K562 (cell line): ENCODE data around the gene KAT6B. TPM values are rescaled to one million over a fixed set of nuclear protein-coding genes. Genes with fewer than 3 reads are reported as not detected.

Source experiments
- ARID1B ChIP-seq: fragments of 450-650 bp; IDR thresholded peaks from 2 replicates; pipeline ENCODE4 v1.6.1; 2016; ENCODE audit warnings: antibody characterized with exemption, mild to moderate bottlenecking, inconsistent platforms
- ATF3 ChIP-seq, 2 experiments: fragments of 450-650 bp in 1 of 2; sonication (generic) in 1 of 2; formaldehyde crosslinking in 1 of 2; IDR thresholded peaks in 1 of 2; conservative IDR thresholded peaks in 1 of 2; 2 replicates each; pipeline versions ENCODE4 v1.6.1 to v1.8.1; 2016 to 2023; ENCODE audit warnings: mild to moderate bottlenecking in 2 of 2, moderate library complexity in 2 of 2, inconsistent platforms in 1 of 2, missing genetic modification reagents in 1 of 2
- EZH2 ChIP-seq: IDR thresholded peaks from 2 replicates; pipeline ENCODE4 v1.6.1; 2012; ENCODE audit warnings: low read depth, mild to moderate bottlenecking, inconsistent platforms, low read length, borderline replicate concordance
- FUS ChIP-seq: fragments of 200-400 bp; formaldehyde crosslinking; optimal IDR thresholded peaks from 2 replicates; pipeline ENCODE3; 2017; ENCODE audit warnings: low read depth, low read length
- IRF1 ChIP-seq: sonication (generic); formaldehyde crosslinking; IDR thresholded peaks from 2 replicates; pipeline ENCODE4 v1.8.0; 2022; ENCODE audit warnings: missing genetic modification reagents, mild to moderate bottlenecking, borderline replicate concordance
- JUNB ChIP-seq: fragments of 450-650 bp; formaldehyde crosslinking; conservative IDR thresholded peaks from 2 replicates; pipeline ENCODE4 v1.4.0; 2020; ENCODE audit warnings: mild to moderate bottlenecking
- MAFG ChIP-seq: fragments of 450-650 bp; conservative IDR thresholded peaks from 2 replicates; pipeline ENCODE4 v1.6.1; 2016; ENCODE audit warnings: missing genetic modification characterization, missing compliant biosample characterization
- MEIS2 ChIP-seq: fragments of 450-650 bp; IDR thresholded peaks from 2 replicates; pipeline ENCODE4 v1.6.1; 2014; ENCODE audit warnings: mild to moderate bottlenecking; ENCODE audit not compliant: partially characterized antibody
- NFXL1 ChIP-seq: fragments of 450-650 bp; formaldehyde crosslinking; IDR thresholded peaks from 2 replicates; pipeline ENCODE4 v1.4.0; 2021; ENCODE audit warnings: mild to moderate bottlenecking
- NR0B1 ChIP-seq: fragments of 450-650 bp; IDR thresholded peaks from one replicate; pipeline ENCODE4 v1.6.1; 2018; ENCODE audit warnings: mild to moderate bottlenecking, moderate library complexity; ENCODE audit not compliant: partially characterized antibody
- PHB ChIP-seq: fragments of 250-450 bp; sonication (Bioruptor Pico); IDR thresholded peaks from 2 replicates; pipeline ENCODE4 v1.5.0; 2021
- PURB ChIP-seq: sonication (generic); formaldehyde crosslinking; IDR thresholded peaks from 2 replicates; pipeline ENCODE4 v1.9.0; 2021; ENCODE audit warnings: low read depth, mild to moderate bottlenecking, missing genetic modification reagents
- SMAD1 ChIP-seq: fragments of 150-350 bp; IDR thresholded peaks from 2 replicates; pipeline ENCODE4 v1.6.1; 2014; ENCODE audit warnings: low read length, low read depth; ENCODE audit not compliant: partially characterized antibody
- SRSF7 ChIP-seq: fragments of 200-400 bp; formaldehyde crosslinking; optimal IDR thresholded peaks from 2 replicates; pipeline ENCODE3; 2017; ENCODE audit warnings: mild to moderate bottlenecking, low read depth, low read length
- TOE1 ChIP-seq, 2 experiments: fragments of 450-650 bp in 1 of 2; sonication (generic) in 1 of 2; formaldehyde crosslinking in 1 of 2; IDR thresholded peaks; 2 replicates each; pipeline versions ENCODE4 v1.7.1 to v1.8.0; 2016 to 2022; ENCODE audit warnings: borderline replicate concordance in 2 of 2, mild to moderate bottlenecking in 2 of 2, antibody characterized with exemption in 1 of 2, inconsistent platforms in 1 of 2, low read depth in 1 of 2, missing genetic modification reagents in 1 of 2, moderate library complexity in 1 of 2
- TRIM24 ChIP-seq, 2 experiments: fragments of 450-650 bp; IDR thresholded peaks; 2 replicates each; pipeline ENCODE4 v1.6.1; 2016
- ZBTB1 ChIP-seq: sonication (generic); formaldehyde crosslinking; IDR thresholded peaks from 2 replicates; pipeline ENCODE4 v1.8.1; 2023; ENCODE audit warnings: missing genetic modification reagents, low read depth, mild to moderate bottlenecking, borderline replicate concordance
- ZBTB33 ChIP-seq: sonication (generic); formaldehyde crosslinking; IDR thresholded peaks from 2 replicates; pipeline ENCODE4 v1.8.1; 2023; ENCODE audit warnings: mild to moderate bottlenecking, missing genetic modification reagents
- ZFP91 ChIP-seq: sonication (generic); formaldehyde crosslinking; IDR thresholded peaks from 2 replicates; pipeline ENCODE4 v1.8.0; 2022; ENCODE audit warnings: mild to moderate bottlenecking, missing genetic modification reagents
- ZNF143 ChIP-seq: sonication (generic); formaldehyde crosslinking; IDR thresholded peaks from 2 replicates; pipeline ENCODE4 v1.9.0; 2022; ENCODE audit warnings: mild to moderate bottlenecking, missing genetic modification reagents
- ZNF165 ChIP-seq: fragments of 250-450 bp; sonication (Bioruptor Pico); IDR thresholded peaks from 2 replicates; pipeline ENCODE4 v1.4.0; 2020; ENCODE audit warnings: borderline replicate concordance
- ZNF445 ChIP-seq: fragments of 250-450 bp; sonication (Bioruptor Pico); IDR thresholded peaks from 2 replicates; pipeline ENCODE4 v1.4.0; 2020; ENCODE audit warnings: low read depth, mild to moderate bottlenecking, moderate library complexity
- polyA plus RNA-seq, 8 experiments: library from polyadenylated mRNA; depleted of rRNA in 4 of 8; stranded (reverse) in 5 of 8; unstranded in 3 of 8; fragments of >200 nt; fragmentation: Nextera tagmentation in 2 of 8; fragmentation: Illumina TruSeq in 1 of 8; extraction: Ambion mirVana in 2 of 8; extraction: Trizol in 1 of 8; gene quantifications; 2 replicates each; pipeline versions ENCODE4 v1.2.1 to v1.2.3, GENCODE V29; 2011 to 2014; ENCODE audit warnings: inconsistent platforms in 1 of 8, missing spikeins in 1 of 8
- total RNA-seq, 7 experiments: library from RNA; depleted of rRNA in 6 of 7; stranded (reverse); fragments of >200 nt in 6 of 7; fragmentation: Illumina TruSeq in 2 of 7; extraction: Trizol in 2 of 7; gene quantifications; 2 replicates each; pipeline versions ENCODE4 v1.2.1 to v1.2.3, GENCODE V29; 2011 to 2021; ENCODE audit warnings: low replicate concordance in 1 of 7

The KAT6B gene
- total and polyA plus RNA-seq, 9 of the 15 experiments (the other 6 are each of a cell fraction or from before 2014, with no cell fraction given) = 1.4 to 9.2 (median 6.8) TPM

DNA sequence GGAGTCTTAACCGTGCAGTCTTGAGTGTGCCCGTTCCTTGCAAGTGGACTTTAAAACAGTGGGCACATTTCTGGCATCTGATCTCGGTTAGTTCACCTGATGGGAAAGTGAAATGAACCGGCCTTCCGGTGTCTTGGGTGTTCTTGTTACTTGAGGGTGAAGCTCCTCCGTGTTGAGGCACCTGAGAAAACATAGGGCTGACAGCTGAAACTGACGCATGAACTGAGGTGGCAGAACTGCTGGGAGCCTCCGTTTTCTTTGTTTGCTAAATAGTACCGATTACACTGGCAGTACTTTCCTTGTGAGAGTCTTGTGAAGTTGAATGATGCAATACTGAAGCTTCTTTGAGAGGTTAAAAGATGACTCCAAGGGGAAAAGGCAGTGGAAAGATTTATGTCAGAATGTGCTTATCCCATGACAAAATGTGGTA is 222.3 kb downstream of the KAT6B start (continued):
- TF ChIP-seq IRF1 (CRISPR knock-in tag) (no peak), NR0B1 (no peak), ZFP91 (CRISPR knock-in tag) (no peak), EZH2 (no peak), ARID1B (0 out of 2 replicates have a peak, but pooled peaks have one; percentile 21), MEIS2 (peak; percentile 91), ZNF143 (CRISPR knock-in tag) (no peak), ZBTB1 (CRISPR knock-in tag) (no peak), PURB (no peak), SRSF7 (no peak), ATF3 (IDR thresholded peaks at IDR 0.05) (peak; percentile 97), ATF3 (CRISPR knock-in tag; conservative IDR thresholded peaks at IDR 0.05) (no peak), MAFG (tag) (no peak), TRIM24 (IDR thresholded peaks at IDR 0.05) (peak in 1 of 2 experiments; percentile 41; a peak in 2 of 4 replicates), SMAD1 (no peak), JUNB (CRISPR knock-in tag) (peak; percentile 63; the same call in 1 of the 2 replicates), ZBTB33 (CRISPR knock-in tag) (no peak), FUS (no peak), NFXL1 (CRISPR knock-in tag) (peak; percentile 47; the same call in 1 of the 2 replicates), PHB (CRISPR knock-in tag) (no peak), TOE1 (IDR thresholded peaks at IDR 0.05; ENCODE audit: borderline replicate concordance) (no peak), TOE1 (CRISPR knock-in tag; IDR thresholded peaks at IDR 0.05; ENCODE audit: borderline replicate concordance, low read depth) (no peak), ZNF165 (CRISPR knock-in tag) (no peak), ZNF445 (CRISPR knock-in tag) (no peak)
